HG03175 (cell line): ENCODE results near the gene SLC33A1.
A peak's percentile ranks its signal among the peaks of the same experiment; 100 is the strongest.
"Not testable (repeated sequence)": the region's sequence is repeated elsewhere in the genome, so short reads cannot be mapped to it uniquely, and the experiment has no call there.

Experiments
- ATAC-seq: cut with Tn5 transposase; IDR thresholded peaks from one replicate; pipeline ENCODE4 v1.9.1; 2021; ENCODE audit warnings: mild to moderate bottlenecking, moderate library complexity; ENCODE audit not compliant: unreplicated experiment

SLC33A1 gene

DNA sequence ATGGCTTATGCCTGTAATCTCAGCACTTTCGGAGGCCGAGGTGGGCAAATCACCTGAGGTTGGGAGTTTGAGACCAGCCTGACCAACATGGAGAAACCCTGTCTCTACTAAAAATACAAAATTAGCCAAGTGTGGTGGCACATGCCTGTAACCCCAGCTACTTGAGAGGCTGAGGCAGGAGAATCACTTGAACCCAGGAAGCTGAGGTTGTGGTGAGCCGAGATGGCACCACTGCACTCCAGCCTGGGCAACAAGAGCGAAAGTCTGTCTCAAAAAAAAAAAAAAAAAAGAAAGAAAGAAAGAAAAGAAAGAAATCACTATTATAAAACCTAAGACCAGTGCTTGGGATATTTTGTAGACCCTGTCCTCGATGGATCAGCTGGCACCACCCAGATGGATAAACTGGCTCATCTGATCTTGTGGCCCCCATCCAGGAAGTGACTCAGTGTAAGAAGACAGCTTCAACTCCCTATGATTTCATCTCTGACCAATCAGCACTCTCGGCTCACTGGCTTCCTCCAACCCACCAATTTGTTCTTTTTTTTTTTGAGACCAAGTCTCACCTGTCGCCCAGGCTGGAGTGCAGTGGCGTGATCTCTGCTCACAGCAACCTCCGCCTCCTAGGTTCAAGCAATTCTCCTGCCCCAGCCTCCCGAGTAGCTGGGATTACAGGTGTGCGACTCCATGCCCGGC lies 8.2 kb upstream of the SLC33A1 start:
- not testable (repeated sequence) for ATAC-seq

DNA sequence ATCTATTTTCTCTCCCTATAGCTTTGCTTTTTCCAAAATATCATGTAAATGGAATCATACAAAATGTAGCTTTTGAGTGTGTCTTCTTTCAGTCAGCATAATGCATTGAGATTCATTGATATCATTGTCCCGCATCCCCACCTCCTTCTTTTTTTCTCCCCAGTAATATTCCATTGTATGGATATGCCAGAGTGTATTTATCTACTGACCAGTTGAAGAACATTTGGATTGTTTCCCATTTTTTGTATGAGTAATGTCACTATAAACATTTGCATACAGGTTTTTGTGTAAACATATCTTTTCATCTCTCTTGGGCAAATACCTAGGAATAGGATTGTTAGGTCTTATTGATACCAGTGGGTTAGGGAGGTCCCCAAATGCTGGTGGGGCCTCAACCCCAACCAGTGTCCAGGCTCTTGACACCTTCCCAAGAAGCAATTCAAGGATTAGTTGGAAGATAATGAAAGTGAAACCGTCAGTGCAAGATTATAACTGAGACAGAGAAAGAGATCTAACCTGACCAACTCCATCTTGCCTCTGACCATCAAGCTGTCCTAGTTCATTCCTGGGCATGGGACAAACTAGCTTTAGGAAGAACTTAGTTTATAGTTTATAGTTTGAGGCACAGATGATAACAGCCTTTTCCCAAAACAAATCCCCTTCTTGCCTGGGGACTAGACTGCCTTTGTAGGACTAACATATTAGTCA lies 7.4 kb upstream of the SLC33A1 start:
- ATAC-seq = no peak

GRCh38 chr3:155860424-155860823 lies 6.2 kb upstream of the SLC33A1 start:
- ATAC-seq = not testable (repeated sequence)

GRCh38 chr3:155859859-155860258 lies 5.6 kb upstream of the SLC33A1 start:
- ATAC-seq = peak; percentile 44

DNA sequence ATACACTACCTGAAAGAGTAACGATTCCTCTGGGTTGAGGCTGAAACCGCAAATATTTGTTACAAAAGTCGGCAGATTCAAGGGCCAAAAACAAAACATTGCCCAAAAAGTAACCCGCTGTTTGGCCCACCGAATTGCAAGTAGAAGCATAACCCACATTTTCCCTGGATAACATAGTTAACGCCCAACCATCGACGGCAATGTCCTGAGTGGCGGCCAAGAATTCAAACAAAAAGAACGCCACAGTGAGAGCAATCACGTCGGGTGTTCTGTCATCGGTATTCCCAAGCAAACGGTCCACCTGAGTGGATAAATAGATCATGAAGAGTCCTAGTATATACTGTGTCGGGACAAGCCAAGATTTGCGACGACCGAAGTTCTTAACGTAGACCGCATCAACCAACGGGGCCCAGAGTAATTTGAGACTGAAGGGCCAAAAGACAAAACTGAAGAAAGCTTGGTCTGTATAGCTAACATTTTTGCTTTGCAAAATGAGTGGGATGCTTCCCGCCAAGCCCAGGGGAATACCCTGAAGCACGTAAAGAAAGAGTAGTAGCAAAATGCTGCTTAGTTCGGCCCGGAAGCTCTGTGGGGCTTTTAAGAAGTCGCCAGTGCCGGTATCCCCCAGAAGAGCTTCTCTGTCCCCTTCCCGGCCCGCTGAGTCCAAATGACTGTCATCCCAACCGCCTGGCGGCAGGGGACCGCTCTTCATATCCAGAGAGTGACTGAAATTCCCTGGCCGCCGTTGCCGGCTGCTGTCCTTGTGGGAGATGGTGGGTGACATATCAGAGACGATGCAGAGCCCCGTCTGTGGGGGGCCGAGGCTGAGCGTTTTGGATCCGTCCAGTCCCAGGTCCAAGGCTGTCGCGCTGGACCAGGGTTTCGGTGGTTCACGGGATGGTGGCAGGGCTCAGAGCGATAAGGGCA lies 750 bp downstream of the SLC33A1 start:
- peak; percentile 11 for ATAC-seq

DNA sequence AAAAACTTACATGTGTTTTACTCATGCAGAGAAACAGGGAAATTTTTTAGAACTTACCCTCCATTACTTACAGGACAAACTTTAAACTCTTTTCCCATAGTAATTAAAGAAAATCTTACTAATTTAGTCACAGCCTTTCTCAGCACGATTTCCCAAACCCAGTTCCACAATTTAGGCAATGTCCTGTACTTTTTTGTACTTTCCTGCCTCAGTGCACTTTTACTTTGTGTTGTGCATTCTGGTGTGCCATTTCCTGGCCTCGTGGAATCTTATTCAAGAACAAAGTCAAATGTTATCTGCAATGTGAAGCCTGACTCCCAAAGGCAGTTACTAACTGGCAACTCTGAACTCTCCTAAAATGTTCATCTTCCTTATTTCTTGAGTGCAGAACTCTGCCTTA lies 1.9 kb downstream of the SLC33A1 start:
- ATAC-seq = no peak

DNA sequence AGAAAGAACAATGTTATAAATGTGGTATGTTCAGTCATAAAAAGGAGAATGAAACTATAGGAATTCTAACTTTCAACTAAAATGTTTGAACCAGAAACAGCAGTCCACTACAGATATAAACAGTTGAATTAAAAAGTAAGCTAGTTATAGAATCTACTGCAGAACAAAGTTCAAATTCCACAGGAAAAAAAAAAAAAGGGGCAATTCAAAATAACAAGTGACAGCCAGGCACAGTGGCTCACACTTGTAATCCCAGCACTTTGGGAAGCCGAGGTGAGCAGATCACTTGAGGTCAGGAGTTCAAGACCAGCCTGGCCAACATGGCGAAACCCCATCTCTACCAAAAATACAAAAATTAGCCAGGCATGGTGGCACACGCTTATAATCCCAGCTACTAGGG lies 4.8 kb downstream of the SLC33A1 start:
- not testable (repeated sequence) for ATAC-seq

- ATAC-seq = no peak
Measured at GRCh38 chr3:155847993-155848392, 6.2 kb downstream of the SLC33A1 start.

DNA sequence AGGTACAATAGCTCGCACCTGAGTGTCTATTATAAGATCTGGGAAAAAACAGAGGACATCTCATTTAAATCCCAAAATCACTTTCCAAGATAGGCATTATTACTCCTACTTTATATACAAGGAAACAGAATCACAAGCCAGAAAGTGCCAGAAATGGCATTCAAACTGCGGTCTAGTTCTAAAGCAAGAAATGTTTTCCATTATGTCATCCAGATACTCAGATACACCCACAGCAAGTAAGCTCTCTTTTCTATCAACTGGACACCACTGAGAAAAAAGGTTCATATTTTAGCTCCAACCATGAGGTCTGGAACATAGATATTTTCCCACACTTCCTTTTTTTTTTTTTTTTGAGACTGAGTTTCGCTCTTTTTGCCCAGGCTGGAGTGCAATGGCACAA lies 8.1 kb downstream of the SLC33A1 start:
- ATAC-seq = no peak

DNA sequence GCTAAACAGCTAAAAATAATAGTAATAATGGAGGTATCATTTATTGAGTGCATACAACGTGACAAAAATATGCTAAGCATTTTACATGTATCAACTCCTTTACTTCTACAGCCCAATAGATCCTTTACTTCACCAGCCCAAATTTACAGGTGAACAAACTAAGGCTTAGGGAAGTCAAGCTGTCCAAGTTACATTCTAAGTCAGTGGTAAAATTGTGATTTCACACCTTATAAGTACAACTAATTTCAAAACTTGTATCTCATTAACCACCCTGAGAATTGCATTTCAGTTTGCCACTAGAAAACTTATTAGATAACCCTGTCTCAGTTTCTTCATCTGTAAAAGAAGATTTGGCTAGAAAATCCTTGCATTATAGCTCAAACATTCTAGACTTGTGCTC lies 10.7 kb downstream of the SLC33A1 start:
- ATAC-seq = peak; percentile 64

- ATAC-seq = no peak
Measured at GRCh38 chr3:155835341-155836071, 18.7 kb downstream of the SLC33A1 start.

GRCh38 chr3:155828490-155829098 lies 25.6 kb downstream of the SLC33A1 start:
- ATAC-seq = not testable (repeated sequence)

DNA sequence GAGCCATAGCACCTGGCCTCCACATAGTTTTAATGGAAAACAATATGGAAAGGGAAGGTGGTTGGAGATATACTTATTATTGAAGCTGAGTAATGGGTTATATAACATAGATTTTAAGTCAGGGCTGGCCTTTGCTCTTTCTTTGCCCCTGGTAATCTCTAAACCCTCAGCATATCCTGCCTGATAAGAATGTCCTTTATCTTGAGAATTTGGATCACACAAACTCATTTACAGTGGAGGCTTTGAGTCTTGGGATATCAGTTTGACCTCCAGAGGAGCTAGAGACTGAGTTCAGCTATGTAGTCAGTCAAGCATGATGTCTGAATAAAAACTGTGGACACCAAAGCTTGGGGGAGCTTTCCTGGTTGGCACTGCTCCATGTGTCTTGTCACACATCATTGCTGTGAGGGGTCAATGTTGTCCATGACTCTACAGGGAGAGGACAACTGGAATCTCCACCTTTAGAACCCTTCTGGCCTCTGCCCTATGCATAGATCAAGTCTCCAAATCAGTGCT lies 39.1 kb downstream of the SLC33A1 start:
- no peak for ATAC-seq

- ATAC-seq = not testable (repeated sequence)
Measured at GRCh38 chr3:155813224-155813623, 41.0 kb downstream of the SLC33A1 start.

DNA sequence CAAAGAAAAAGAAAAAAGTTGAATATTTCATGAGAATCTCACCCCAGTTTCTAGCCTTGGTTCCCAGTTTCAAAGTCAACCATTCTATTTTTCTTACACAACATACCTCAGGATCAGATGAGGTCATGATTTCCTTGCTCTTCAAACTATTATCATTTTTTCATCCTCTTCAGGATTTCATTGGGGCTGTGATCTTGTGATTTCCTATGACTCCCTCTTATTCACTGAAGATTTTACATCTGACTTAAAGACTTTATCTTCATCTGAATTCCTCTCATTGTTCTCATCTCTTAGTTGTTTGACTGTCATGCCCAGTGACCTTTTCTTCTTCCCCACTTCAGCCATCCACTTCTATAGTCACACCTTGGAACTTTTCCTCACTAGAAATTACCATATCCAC lies 45.0 kb downstream of the SLC33A1 start:
- no peak for ATAC-seq

DNA sequence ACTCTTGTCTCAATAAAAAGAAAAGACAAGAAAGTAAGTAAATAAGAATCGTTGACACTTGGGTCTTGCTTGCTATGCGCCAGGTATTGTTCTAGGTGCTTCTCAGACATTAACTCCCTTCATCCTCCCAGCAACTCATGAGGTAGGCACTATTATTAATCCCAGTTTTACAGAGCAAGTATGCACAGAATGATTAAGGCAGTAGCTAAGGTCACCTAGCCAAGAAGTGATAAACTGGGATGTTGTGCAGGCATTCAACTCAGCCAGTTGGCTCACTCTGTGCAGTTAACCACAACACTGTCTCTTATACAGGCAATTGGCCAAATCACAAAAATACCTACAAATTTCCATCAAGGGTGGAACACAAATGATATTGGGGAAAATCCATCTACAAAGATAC lies 46.4 kb downstream of the SLC33A1 start:
- no peak for ATAC-seq

DNA sequence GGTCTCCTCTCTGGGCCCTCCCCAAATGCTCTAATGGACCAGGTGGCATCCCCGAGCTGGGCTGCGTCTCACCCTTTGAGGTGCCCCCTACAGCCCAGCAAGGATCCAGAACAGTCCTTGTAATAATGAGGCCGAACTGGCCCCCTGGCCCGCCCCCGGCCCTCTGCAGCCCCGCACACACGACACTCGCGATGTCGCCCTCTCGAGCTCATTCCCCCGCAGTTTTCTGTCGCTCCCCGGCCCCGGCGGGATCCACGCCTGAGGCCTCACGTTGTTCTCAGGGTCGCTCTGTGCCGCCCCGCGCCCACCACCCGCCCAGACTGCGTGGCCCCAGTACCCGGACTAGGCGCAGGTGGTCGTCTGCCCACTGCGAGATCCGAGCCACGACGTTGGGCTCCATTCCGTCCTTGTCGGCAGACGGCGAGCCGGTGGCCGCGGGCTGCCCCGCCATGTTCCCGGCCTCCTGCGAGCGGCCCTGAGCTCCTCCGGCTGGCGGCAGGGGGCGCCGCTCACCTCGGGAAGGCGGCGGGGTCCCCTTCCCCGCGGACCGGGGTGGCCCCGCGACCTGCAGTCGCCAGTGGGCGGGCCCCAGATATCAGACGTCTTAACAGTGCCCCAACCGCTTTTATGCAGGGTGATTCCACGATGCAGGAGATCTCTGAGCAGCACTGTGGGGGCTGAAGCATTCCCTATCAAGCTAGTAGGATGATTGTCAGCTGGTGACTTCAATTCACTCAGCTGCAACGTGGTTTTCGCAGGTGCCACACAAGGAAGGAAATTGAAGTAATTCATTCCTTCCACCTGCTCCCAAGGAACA lies 48.2 kb downstream of the SLC33A1 start, which contains the start of gene C3orf33:
Gene C3orf33, minus strand, starts transcription at position 477 of the 817 bp plus-strand sequence. Its CDS starts 26 bp downstream, at position 451.
- peak; percentile 92 for ATAC-seq

GRCh38 chr3:155805204-155805801 lies 48.9 kb downstream of the SLC33A1 start:
- ATAC-seq = peak; percentile 7

DNA sequence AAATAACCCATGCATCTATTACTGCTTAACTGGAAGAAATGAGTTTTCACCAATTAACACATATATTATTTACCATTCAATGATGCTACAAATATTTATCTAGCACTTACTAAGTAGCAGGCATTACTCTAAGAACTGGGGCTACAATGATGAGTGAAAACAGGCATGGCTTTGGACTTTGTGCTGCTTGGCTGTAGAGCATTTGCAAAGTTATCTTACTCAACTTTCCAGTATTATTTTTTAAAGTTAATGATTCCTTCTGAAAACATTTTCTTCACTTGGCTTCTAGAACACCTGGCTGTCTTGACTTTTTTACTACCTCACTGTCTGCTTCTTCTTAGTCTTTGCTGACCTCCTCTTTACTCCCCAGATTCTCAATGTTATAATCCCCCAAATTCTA lies 49.9 kb downstream of the SLC33A1 start:
- ATAC-seq = no peak
